ENCODE measurements around the gene CXorf58. TPM values are rescaled to one million over a fixed set of nuclear protein-coding genes. Genes with fewer than 3 reads are reported as not detected.

The CXorf58 gene
- total and polyA plus RNA-seq, 2 donors (not counting 1 experiment from before 2014, with no cell fraction given) = 0.07 TPM; not detected in 1

DNA sequence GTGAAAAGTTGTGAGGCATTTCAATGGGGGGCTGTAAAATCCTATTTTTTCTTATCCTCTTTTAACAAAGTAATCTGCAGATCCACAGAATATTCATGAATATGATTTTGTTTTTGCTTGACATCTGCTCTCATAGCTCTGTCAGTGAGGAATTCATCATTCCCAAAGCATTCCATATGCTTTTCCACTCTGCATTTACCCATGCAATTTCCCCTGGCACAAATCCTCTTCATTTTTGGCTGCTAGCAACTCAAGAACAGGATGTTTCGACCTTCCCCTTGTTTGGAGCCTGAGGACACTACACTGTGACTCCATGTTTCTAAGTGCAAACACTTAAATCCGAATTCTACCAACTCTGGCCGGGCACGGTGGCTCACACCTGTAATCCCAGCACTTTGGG is 70.7 kb downstream of the CXorf58 start:
- Histone ChIP-seq H3K36me3 (replicated peaks in 1 of 2; ENCODE audit: control extremely low read depth in 1 of 2, control insufficient read depth in 1 of 2, extremely low read depth in 1 of 2, insufficient read depth in 2 of 2, low read length in 1 of 2) (peaks cover 0 to 2% of the 10 kb centered on the region in 2 experiments), H3K79me2 (ENCODE audit: control insufficient read depth, insufficient read depth, low read length) (no peaks in the 10 kb centered on the region), H3K9me3 (ENCODE audit: control extremely low read depth in 1 of 3, control insufficient read depth in 2 of 3, insufficient read depth in 1 of 3, low read length in 2 of 3) (no peaks in the 10 kb centered on the region), H4K20me1 (ENCODE audit: control insufficient read depth, insufficient read depth, low read length, poor library complexity, severe bottlenecking) (no peaks in the 10 kb centered on the region), H2AFZ (ENCODE audit: insufficient read depth, low read depth, low read length, poor library complexity, severe bottlenecking) (no peak overlapping the region), H3K27ac (ENCODE audit: low read length in 2 of 2) (no peak overlapping the region), H3K4me1 (ENCODE audit: control insufficient read depth in 2 of 2, insufficient read depth in 2 of 2, low read length in 2 of 2) (no peaks in the 10 kb centered on the region), H3K4me2 (replicated peaks; ENCODE audit: low read depth, low read length, poor library complexity, severe bottlenecking) (no peak overlapping the region), H3K9ac (ENCODE audit: low read length) (no peak overlapping the region), H3K4me3 (ENCODE audit: control extremely low read depth in 1 of 5, extremely low read depth in 1 of 5, insufficient read depth in 1 of 5, low read depth in 2 of 5, low read length in 4 of 5) (no peak overlapping the region), H3K27me3 (replicated peaks in 1 of 4; ENCODE audit: control extremely low read depth in 1 of 4, control insufficient read depth in 3 of 4, insufficient read depth in 4 of 4, low read length in 3 of 4) (no peaks in the 10 kb centered on the region)
- no peak overlapping the region for H3K27ac Mint-ChIP-seq
- TF ChIP-seq, protein P1, sequence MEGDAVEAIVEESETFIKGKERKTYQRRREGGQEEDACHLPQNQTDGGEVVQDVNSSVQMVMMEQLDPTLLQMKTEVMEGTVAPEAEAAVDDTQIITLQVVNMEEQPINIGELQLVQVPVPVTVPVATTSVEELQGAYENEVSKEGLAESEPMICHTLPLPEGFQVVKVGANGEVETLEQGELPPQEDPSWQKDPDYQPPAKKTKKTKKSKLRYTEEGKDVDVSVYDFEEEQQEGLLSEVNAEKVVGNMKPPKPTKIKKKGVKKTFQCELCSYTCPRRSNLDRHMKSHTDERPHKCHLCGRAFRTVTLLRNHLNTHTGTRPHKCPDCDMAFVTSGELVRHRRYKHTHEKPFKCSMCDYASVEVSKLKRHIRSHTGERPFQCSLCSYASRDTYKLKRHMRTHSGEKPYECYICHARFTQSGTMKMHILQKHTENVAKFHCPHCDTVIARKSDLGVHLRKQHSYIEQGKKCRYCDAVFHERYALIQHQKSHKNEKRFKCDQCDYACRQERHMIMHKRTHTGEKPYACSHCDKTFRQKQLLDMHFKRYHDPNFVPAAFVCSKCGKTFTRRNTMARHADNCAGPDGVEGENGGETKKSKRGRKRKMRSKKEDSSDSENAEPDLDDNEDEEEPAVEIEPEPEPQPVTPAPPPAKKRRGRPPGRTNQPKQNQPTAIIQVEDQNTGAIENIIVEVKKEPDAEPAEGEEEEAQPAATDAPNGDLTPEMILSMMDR (IDR thresholded peaks at IDR 0.05) = no peak
- TF ChIP-seq EZH2 (IDR thresholded peaks at IDR 0.05; ENCODE audit: borderline replicate concordance, insufficient read depth, low read depth, low read length, poor library complexity, severe bottlenecking) = no peak
- no peak for ATAC-seq (ENCODE audit: low read depth)
- no peaks in the 10 kb centered on the region for H3K9me3 Mint-ChIP-seq (ENCODE audit: insufficient read depth)
- WGBS (ENCODE audit: insufficient coverage) = 96% methylated on average over 4 of the region's 4 CpGs
- no peaks in the 10 kb centered on the region for H3K4me1 Mint-ChIP-seq
- no peak overlapping the region for H3K4me3 Mint-ChIP-seq
- ChIA-PET CTCF (no interaction called here), POLR2A (no interaction called here)
- intact Hi-C loops (cut with micrococcal nuclease) = no loop called here
- no peak for DNase-seq
- no peaks in the 10 kb centered on the region for H3K27me3 Mint-ChIP-seq

DNA sequence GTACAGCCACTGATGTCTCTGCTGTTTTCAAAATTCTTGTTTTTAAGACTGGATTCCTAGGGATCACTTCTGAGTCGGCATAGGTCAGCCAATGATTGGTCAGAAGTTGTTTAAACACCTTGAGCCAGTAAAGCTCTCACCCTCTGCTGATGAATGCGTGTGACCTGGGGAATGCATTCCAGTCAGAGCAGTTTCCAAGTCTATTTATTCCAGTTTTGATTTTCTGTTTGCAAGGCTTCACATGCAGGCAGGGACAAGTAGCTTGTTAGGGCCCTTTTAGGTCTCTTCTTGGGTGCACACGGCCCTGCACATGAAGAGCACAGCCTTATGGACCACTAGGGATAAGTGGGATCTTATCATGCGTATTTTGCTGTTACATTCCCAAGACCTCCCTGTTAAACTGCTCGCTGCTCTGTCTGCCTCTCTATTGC is 72.2 kb downstream of the CXorf58 start:
- Histone ChIP-seq H3K9ac (ENCODE audit: low read length) (no peak overlapping the region), H3K79me2 (ENCODE audit: control insufficient read depth, insufficient read depth, low read length) (no peaks in the 10 kb centered on the region), H3K36me3 (replicated peaks in 1 of 2; ENCODE audit: control extremely low read depth in 1 of 2, control insufficient read depth in 1 of 2, extremely low read depth in 1 of 2, insufficient read depth in 2 of 2, low read length in 1 of 2) (peaks cover 0 to 2% of the 10 kb centered on the region in 2 experiments), H3K9me3 (ENCODE audit: control extremely low read depth in 1 of 3, control insufficient read depth in 2 of 3, insufficient read depth in 1 of 3, low read length in 2 of 3) (no peaks in the 10 kb centered on the region), H2AFZ (ENCODE audit: insufficient read depth, low read depth, low read length, poor library complexity, severe bottlenecking) (no peak overlapping the region), H3K27ac (ENCODE audit: low read length in 2 of 2) (no peak overlapping the region), H3K4me2 (replicated peaks; ENCODE audit: low read depth, low read length, poor library complexity, severe bottlenecking) (no peak overlapping the region), H4K20me1 (ENCODE audit: control insufficient read depth, insufficient read depth, low read length, poor library complexity, severe bottlenecking) (no peaks in the 10 kb centered on the region), H3K4me1 (ENCODE audit: control insufficient read depth in 2 of 2, insufficient read depth in 2 of 2, low read length in 2 of 2) (no peaks in the 10 kb centered on the region), H3K27me3 (replicated peaks in 1 of 4; ENCODE audit: control extremely low read depth in 1 of 4, control insufficient read depth in 3 of 4, insufficient read depth in 4 of 4, low read length in 3 of 4) (no peaks in the 10 kb centered on the region), H3K4me3 (ENCODE audit: control extremely low read depth in 1 of 5, extremely low read depth in 1 of 5, insufficient read depth in 1 of 5, low read depth in 2 of 5, low read length in 4 of 5) (no peak overlapping the region)
- DNase-seq (no peak), ATAC-seq (ENCODE audit: low read depth) (no peak)
- TF ChIP-seq EZH2 (IDR thresholded peaks at IDR 0.05; ENCODE audit: borderline replicate concordance, insufficient read depth, low read depth, low read length, poor library complexity, severe bottlenecking) = no peak
- TF ChIP-seq, protein P1 (IDR thresholded peaks at IDR 0.05) = no peak
- intact Hi-C loops (cut with micrococcal nuclease) = no loop called here
- no peaks in the 10 kb centered on the region for H3K27me3 Mint-ChIP-seq
- no peak overlapping the region for H3K27ac Mint-ChIP-seq
- H3K4me3 Mint-ChIP-seq = no peak overlapping the region
- H3K9me3 Mint-ChIP-seq (ENCODE audit: insufficient read depth) = no peaks in the 10 kb centered on the region
- H3K4me1 Mint-ChIP-seq = no peaks in the 10 kb centered on the region
- POLR2A ChIA-PET = no interaction called here
- 93% methylated on average over 3 of the region's 5 CpGs for WGBS (ENCODE audit: insufficient coverage)
- CTCF ChIA-PET = no interaction called here
